DND-41 (cell line): ENCODE data around the gene HAAO.

Experiments
- ATAC-seq: fragments of 200-7000 bp; cut with Tn5 transposase; 3 replicates; pipeline ENCODE4 v1.9.1; 2021; ENCODE audit warnings: low read depth; ENCODE audit not compliant: insufficient read depth
- DNase-seq: peaks from one replicate; pipeline ENCODE4 v3.0.0-alpha.2; 2020
- H2AFZ ChIP-seq: 2 replicates; pipeline ENCODE4 v1.6.0; 2012; ENCODE audit warnings: low read depth, low read length
- H3K27ac ChIP-seq: 2 replicates; pipeline ENCODE4 v1.5.1; 2012; ENCODE audit warnings: low read length, inconsistent platforms
- H3K27me3 ChIP-seq: fragments of 200-600 bp; sonication (generic); 2 replicates; pipeline ENCODE4 v1.6.0; 2012; ENCODE audit warnings: low read length, mild to moderate bottlenecking, inconsistent platforms; ENCODE audit not compliant: insufficient read depth, poor library complexity
- H3K36me3 ChIP-seq: 2 replicates; pipeline ENCODE4 v1.5.1; 2012; ENCODE audit warnings: low read length, inconsistent platforms; ENCODE audit not compliant: insufficient read depth
- H3K4me1 ChIP-seq: 2 replicates; pipeline ENCODE4 v1.5.1; 2012; ENCODE audit warnings: mild to moderate bottlenecking, low read length; ENCODE audit not compliant: insufficient read depth
- H3K4me2 ChIP-seq: 2 replicates; pipeline ENCODE4 v1.6.0; 2012; ENCODE audit warnings: mild to moderate bottlenecking, moderate library complexity, low read length, inconsistent platforms; ENCODE audit not compliant: insufficient read depth
- H3K4me3 ChIP-seq, 2 experiments: fragments of 200-600 bp in 1 of 2; shearing (Covaris generic) in 1 of 2; 2 replicates each; pipeline ENCODE4 v1.5.1; 2012 to 2016; ENCODE audit warnings: inconsistent platforms in 2 of 2, low read length in 2 of 2, mild to moderate bottlenecking in 2 of 2, low read depth in 1 of 2, moderate library complexity in 1 of 2
- H3K79me2 ChIP-seq: 2 replicates; pipeline ENCODE4 v1.6.0; 2012; ENCODE audit warnings: low read length, inconsistent platforms; ENCODE audit not compliant: insufficient read depth
- H3K9ac ChIP-seq: 2 replicates; pipeline ENCODE4 v1.6.0; 2012; ENCODE audit warnings: low read depth, mild to moderate bottlenecking, inconsistent platforms, low read length, moderate library complexity
- H3K9me3 ChIP-seq: 2 replicates; pipeline ENCODE4 v1.5.1; 2012; ENCODE audit warnings: low read length, moderate library complexity, mild to moderate bottlenecking, inconsistent platforms; ENCODE audit not compliant: insufficient read depth, severe bottlenecking
- H4K20me1 ChIP-seq: 2 replicates; pipeline ENCODE4 v1.6.0; 2012; ENCODE audit warnings: low read length; ENCODE audit not compliant: insufficient read depth
- CTCF ChIP-seq: IDR thresholded peaks from 2 replicates; pipeline ENCODE4 v1.5.1; 2012; ENCODE audit warnings: borderline replicate concordance, low read length, moderate library complexity, mild to moderate bottlenecking; ENCODE audit not compliant: poor library complexity, severe bottlenecking; ENCODE audit errors: extremely low read depth
- EZH2 ChIP-seq: IDR thresholded peaks from 3 replicates; pipeline ENCODE4 v1.6.1; 2012; ENCODE audit warnings: borderline replicate concordance, low read depth, mild to moderate bottlenecking, moderate library complexity, low read length, inconsistent platforms; ENCODE audit not compliant: severe bottlenecking

The HAAO gene

GRCh38 chr2:42758751-42759150 lies 33.6 kb downstream of the HAAO start:
- Histone ChIP-seq H3K4me1 (0 out of 2 replicates have a peak, but pooled peaks cover 3% of the 10 kb centered on the region), H3K9me3 (no peaks in the 10 kb centered on the region), H3K4me2 (no peak overlapping the region), H3K79me2 (no peaks in the 10 kb centered on the region), H3K27me3 (no peaks in the 10 kb centered on the region), H2AFZ (no peak overlapping the region), H3K36me3 (peaks cover 2% of the 10 kb centered on the region; the same call in 1 of the 2 replicates), H3K27ac (no peak overlapping the region), H3K4me3 (no peak overlapping the region), H3K9ac (no peak overlapping the region), H4K20me1 (no peaks in the 10 kb centered on the region)
- DNase-seq = no peak
- TF ChIP-seq CTCF (no peak), EZH2 (no peak)
- no peak for ATAC-seq

GRCh38 chr2:42757981-42758740 lies 34.2 kb downstream of the HAAO start:
- no peaks in the 10 kb centered on the region for H4K20me1 ChIP-seq
- no peak for ATAC-seq
- DNase-seq = no peak
- no peak overlapping the region for H3K4me3 ChIP-seq
- H3K27me3 ChIP-seq = no peaks in the 10 kb centered on the region
- H2AFZ ChIP-seq = no peak overlapping the region
- no peak overlapping the region for H3K27ac ChIP-seq
- TF ChIP-seq CTCF = no peak
- no peak for TF ChIP-seq EZH2
- H3K9ac ChIP-seq = no peak overlapping the region
- H3K4me1 ChIP-seq = 0 out of 2 replicates have a peak, but pooled peaks cover 3% of the 10 kb centered on the region
- H3K4me2 ChIP-seq = no peak overlapping the region
- peaks cover 5% of the 10 kb centered on the region; the same call in 1 of the 2 replicates for H3K36me3 ChIP-seq
- H3K79me2 ChIP-seq = no peaks in the 10 kb centered on the region
- H3K9me3 ChIP-seq = no peaks in the 10 kb centered on the region

- Histone ChIP-seq H3K79me2 (no peaks in the 10 kb centered on the region), H3K27me3 (no peaks in the 10 kb centered on the region), H3K27ac (no peak overlapping the region), H3K4me1 (0 out of 2 replicates have a peak, but pooled peaks cover 3% of the 10 kb centered on the region), H4K20me1 (no peaks in the 10 kb centered on the region), H3K9ac (no peak overlapping the region), H3K4me2 (no peak overlapping the region), H3K36me3 (peaks cover 7% of the 10 kb centered on the region; the same call in 1 of the 2 replicates), H3K4me3 (no peak overlapping the region), H3K9me3 (no peaks in the 10 kb centered on the region), H2AFZ (no peak overlapping the region)
- TF ChIP-seq EZH2 = no peak
- TF ChIP-seq CTCF = no peak
- ATAC-seq (no peak), DNase-seq (no peak)
Measured at GRCh38 chr2:42756966-42757513, 35.3 kb downstream of the HAAO start.
